Measurements from ENCODE around the gene LMF1. TPM values are rescaled to one million over a fixed set of nuclear protein-coding genes. Genes with fewer than 3 reads are reported as not detected.

Gene LMF1
- total and polyA plus RNA-seq, 2 donors (not counting 1 experiment from before 2014, with no cell fraction given): 36.4 to 63.2 TPM

DNA sequence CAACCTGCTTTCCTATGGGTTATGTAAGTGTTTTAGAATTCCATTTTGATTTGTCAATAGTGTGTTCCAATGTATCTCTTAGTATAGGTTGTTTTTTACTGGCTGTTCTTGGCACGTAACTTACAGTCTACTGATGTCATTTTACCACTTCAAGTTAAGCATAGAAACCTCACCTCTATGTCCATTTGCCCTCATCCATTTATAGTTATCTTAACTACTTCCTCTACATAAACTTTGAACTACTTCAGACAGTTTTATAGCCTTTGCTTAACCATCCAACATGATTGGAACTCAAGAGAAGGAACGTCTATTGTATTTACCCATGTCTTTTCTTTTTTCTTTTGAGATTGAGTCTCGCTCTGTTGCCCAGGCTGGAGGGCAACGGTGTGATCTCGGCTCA is 105.8 kb downstream of the LMF1 start:
- Histone ChIP-seq H3K9me3 (ENCODE audit: control extremely low read depth in 1 of 3, control insufficient read depth in 2 of 3, insufficient read depth in 1 of 3, low read length in 2 of 3) (no peaks in the 10 kb centered on the region), H3K27ac (ENCODE audit: low read length in 2 of 2) (no peak overlapping the region), H3K9ac (ENCODE audit: low read length) (no peak overlapping the region), H3K36me3 (replicated peaks in 1 of 2; ENCODE audit: control extremely low read depth in 1 of 2, control insufficient read depth in 1 of 2, extremely low read depth in 1 of 2, insufficient read depth in 2 of 2, low read length in 1 of 2) (peaks cover 2 to 13% of the 10 kb centered on the region in 2 experiments), H4K20me1 (ENCODE audit: control insufficient read depth, insufficient read depth, low read length, poor library complexity, severe bottlenecking) (no peaks in the 10 kb centered on the region), H3K4me3 (ENCODE audit: control extremely low read depth in 1 of 5, extremely low read depth in 1 of 5, insufficient read depth in 1 of 5, low read depth in 2 of 5, low read length in 4 of 5) (no peak overlapping the region), H3K4me1 (ENCODE audit: control insufficient read depth in 2 of 2, insufficient read depth in 2 of 2, low read length in 2 of 2) (no peaks in the 10 kb centered on the region), H2AFZ (ENCODE audit: insufficient read depth, low read depth, low read length, poor library complexity, severe bottlenecking) (no peak overlapping the region), H3K79me2 (ENCODE audit: control insufficient read depth, insufficient read depth, low read length) (no peaks in the 10 kb centered on the region), H3K27me3 (replicated peaks in 1 of 4; ENCODE audit: control extremely low read depth in 1 of 4, control insufficient read depth in 3 of 4, insufficient read depth in 4 of 4, low read length in 3 of 4) (no peaks in the 10 kb centered on the region), H3K4me2 (replicated peaks; ENCODE audit: low read depth, low read length, poor library complexity, severe bottlenecking) (no peak overlapping the region)
- no peak overlapping the region for H3K4me3 Mint-ChIP-seq
- no peak for ATAC-seq (ENCODE audit: low read depth)
- no peak for DNase-seq
- ChIA-PET CTCF (no interaction called here), POLR2A (no interaction called here)
- TF ChIP-seq, protein P1, sequence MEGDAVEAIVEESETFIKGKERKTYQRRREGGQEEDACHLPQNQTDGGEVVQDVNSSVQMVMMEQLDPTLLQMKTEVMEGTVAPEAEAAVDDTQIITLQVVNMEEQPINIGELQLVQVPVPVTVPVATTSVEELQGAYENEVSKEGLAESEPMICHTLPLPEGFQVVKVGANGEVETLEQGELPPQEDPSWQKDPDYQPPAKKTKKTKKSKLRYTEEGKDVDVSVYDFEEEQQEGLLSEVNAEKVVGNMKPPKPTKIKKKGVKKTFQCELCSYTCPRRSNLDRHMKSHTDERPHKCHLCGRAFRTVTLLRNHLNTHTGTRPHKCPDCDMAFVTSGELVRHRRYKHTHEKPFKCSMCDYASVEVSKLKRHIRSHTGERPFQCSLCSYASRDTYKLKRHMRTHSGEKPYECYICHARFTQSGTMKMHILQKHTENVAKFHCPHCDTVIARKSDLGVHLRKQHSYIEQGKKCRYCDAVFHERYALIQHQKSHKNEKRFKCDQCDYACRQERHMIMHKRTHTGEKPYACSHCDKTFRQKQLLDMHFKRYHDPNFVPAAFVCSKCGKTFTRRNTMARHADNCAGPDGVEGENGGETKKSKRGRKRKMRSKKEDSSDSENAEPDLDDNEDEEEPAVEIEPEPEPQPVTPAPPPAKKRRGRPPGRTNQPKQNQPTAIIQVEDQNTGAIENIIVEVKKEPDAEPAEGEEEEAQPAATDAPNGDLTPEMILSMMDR (IDR thresholded peaks at IDR 0.05): no peak
- no peak for TF ChIP-seq EZH2 (IDR thresholded peaks at IDR 0.05; ENCODE audit: borderline replicate concordance, insufficient read depth, low read depth, low read length, poor library complexity, severe bottlenecking)
- H3K4me1 Mint-ChIP-seq: peaks cover 9% of the 10 kb centered on the region
- peaks cover 3% of the 10 kb centered on the region for H3K9me3 Mint-ChIP-seq (ENCODE audit: insufficient read depth)
- intact Hi-C loops (cut with micrococcal nuclease): no loop called here
- no peaks in the 10 kb centered on the region for H3K27me3 Mint-ChIP-seq
- H3K27ac Mint-ChIP-seq: no peak overlapping the region
- WGBS (ENCODE audit: insufficient coverage): 89% methylated on average over 4 of the region's 5 CpGs

DNA sequence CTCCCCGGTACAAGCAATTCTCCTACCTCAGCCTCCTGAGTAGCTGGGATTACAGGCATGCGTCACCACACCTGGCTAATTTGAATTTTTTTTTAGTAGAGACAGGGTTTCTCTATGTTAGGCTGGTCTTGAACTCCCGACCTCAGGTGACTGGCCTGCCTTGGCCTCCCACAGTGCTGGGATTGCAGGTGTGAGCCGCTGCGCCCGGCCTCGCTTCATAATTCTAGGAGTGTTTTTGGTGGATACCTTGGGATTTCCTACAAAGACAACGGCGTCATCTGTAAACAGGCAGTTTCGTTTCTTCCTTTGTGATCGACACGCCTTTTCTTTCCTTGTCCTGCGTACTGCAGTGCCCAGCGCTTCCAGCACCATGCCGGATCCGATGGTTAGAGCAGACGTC is 109.3 kb downstream of the LMF1 start:
- no peak for ATAC-seq (ENCODE audit: low read depth)
- Histone ChIP-seq H3K4me3 (ENCODE audit: control extremely low read depth in 1 of 5, extremely low read depth in 1 of 5, insufficient read depth in 1 of 5, low read depth in 2 of 5, low read length in 4 of 5) (no peak overlapping the region), H3K79me2 (ENCODE audit: control insufficient read depth, insufficient read depth, low read length) (no peaks in the 10 kb centered on the region), H3K9ac (ENCODE audit: low read length) (no peak overlapping the region), H3K4me2 (replicated peaks; ENCODE audit: low read depth, low read length, poor library complexity, severe bottlenecking) (no peak overlapping the region), H3K4me1 (ENCODE audit: control insufficient read depth in 2 of 2, insufficient read depth in 2 of 2, low read length in 2 of 2) (no peaks in the 10 kb centered on the region), H3K36me3 (replicated peaks in 1 of 2; ENCODE audit: control extremely low read depth in 1 of 2, control insufficient read depth in 1 of 2, extremely low read depth in 1 of 2, insufficient read depth in 2 of 2, low read length in 1 of 2) (peaks cover 0 to 1% of the 10 kb centered on the region in 2 experiments), H2AFZ (ENCODE audit: insufficient read depth, low read depth, low read length, poor library complexity, severe bottlenecking) (no peak overlapping the region), H3K27me3 (replicated peaks in 1 of 4; ENCODE audit: control extremely low read depth in 1 of 4, control insufficient read depth in 3 of 4, insufficient read depth in 4 of 4, low read length in 3 of 4) (no peaks in the 10 kb centered on the region), H3K27ac (ENCODE audit: low read length in 2 of 2) (no peak overlapping the region), H4K20me1 (ENCODE audit: control insufficient read depth, insufficient read depth, low read length, poor library complexity, severe bottlenecking) (no peaks in the 10 kb centered on the region), H3K9me3 (ENCODE audit: control extremely low read depth in 1 of 3, control insufficient read depth in 2 of 3, insufficient read depth in 1 of 3, low read length in 2 of 3) (peaks cover 0 to 19% (median 0%) of the 10 kb centered on the region in 3 donors)
- WGBS (ENCODE audit: insufficient coverage): 99% methylated on average over 8 of the region's 17 CpGs
- TF ChIP-seq, protein P1 (IDR thresholded peaks at IDR 0.05): no peak
- TF ChIP-seq EZH2 (IDR thresholded peaks at IDR 0.05; ENCODE audit: borderline replicate concordance, insufficient read depth, low read depth, low read length, poor library complexity, severe bottlenecking): no peak
- DNase-seq: no peak
- intact Hi-C loops (cut with micrococcal nuclease): no loop called here
- ChIA-PET POLR2A (no interaction called here), CTCF (no interaction called here)
- Mint-ChIP-seq H3K27ac (no peak overlapping the region), H3K9me3 (ENCODE audit: insufficient read depth) (peaks cover 3% of the 10 kb centered on the region), H3K4me1 (peaks cover 9% of the 10 kb centered on the region), H3K4me3 (no peak overlapping the region), H3K27me3 (no peaks in the 10 kb centered on the region)

Measured in B cell (primary cell).